GM21529 (cell line): ENCODE data around the gene RPS24.
"Not testable (repeated sequence)": the region's sequence is repeated elsewhere in the genome, so short reads cannot be mapped to it uniquely, and the experiment has no call there.

Experiments used
- ATAC-seq: cut with Tn5 transposase; IDR thresholded peaks from one replicate; pipeline ENCODE4 v1.9.1; 2021; ENCODE audit not compliant: unreplicated experiment

The RPS24 gene

GRCh38 chr10:78033637-78034470, at the start of gene RPS24:
Gene RPS24 (plus strand): TSS chr10:78033863. CDS start chr10:78033902, 39 bp downstream.
- ATAC-seq, result peak; percentile 81

GRCh38 chr10:77984986-77985385, 48.7 kb upstream of the RPS24 start:
- no peak for ATAC-seq

GRCh38 chr10:77987671-77988255, 45.9 kb upstream of the RPS24 start:
- no peak for ATAC-seq

- ATAC-seq, result no peak
Observed at GRCh38 chr10:77989081-77989724, 44.5 kb upstream of the RPS24 start.

- no peak for ATAC-seq
Observed at GRCh38 chr10:77993620-77994019, 40.0 kb upstream of the RPS24 start.

- ATAC-seq, result not testable (repeated sequence)
Observed at GRCh38 chr10:77998780-77999179, 34.9 kb upstream of the RPS24 start.

GRCh38 chr10:78000206-78000605, 33.5 kb upstream of the RPS24 start:
- ATAC-seq, result no peak

- no peak for ATAC-seq
Observed at GRCh38 chr10:78000956-78001472, 32.6 kb upstream of the RPS24 start.

GRCh38 chr10:78002541-78003288, 30.9 kb upstream of the RPS24 start:
- no peak for ATAC-seq

GRCh38 chr10:78004215-78005026, 29.2 kb upstream of the RPS24 start:
- no peak for ATAC-seq

- no peak for ATAC-seq
Observed at GRCh38 chr10:78007172-78007571, 26.5 kb upstream of the RPS24 start.

- ATAC-seq, result no peak
Observed at GRCh38 chr10:78009662-78010061, 24.0 kb upstream of the RPS24 start.

GRCh38 chr10:78010278-78010677, 23.4 kb upstream of the RPS24 start:
- no peak for ATAC-seq

- ATAC-seq, result no peak
Observed at GRCh38 chr10:78011065-78011464, 22.6 kb upstream of the RPS24 start.

- no peak for ATAC-seq
Observed at GRCh38 chr10:78013564-78013963, 20.1 kb upstream of the RPS24 start.

GRCh38 chr10:78015546-78015945, 18.1 kb upstream of the RPS24 start:
- ATAC-seq, result no peak

- no peak for ATAC-seq
Observed at GRCh38 chr10:78017856-78018255, 15.8 kb upstream of the RPS24 start.

GRCh38 chr10:78019264-78019663, 14.4 kb upstream of the RPS24 start:
- no peak for ATAC-seq

- no peak for ATAC-seq
Observed at GRCh38 chr10:78021201-78021600, 12.5 kb upstream of the RPS24 start.

- ATAC-seq, result no peak
Observed at GRCh38 chr10:78023741-78024140, 9.9 kb upstream of the RPS24 start.
